Loucy (cell line): ENCODE results near the gene GGN.
"Not testable (repeated sequence)": the region's sequence is repeated elsewhere in the genome, so short reads cannot be mapped to it uniquely, and the experiment has no call there.

ENCODE experiments used
- H2AFZ ChIP-seq: fragments of 200-600 bp; sonication (generic); 2 replicates; pipeline ENCODE4 v1.6.0; 2016; ENCODE audit warnings: antibody characterized with exemption, mild to moderate bottlenecking, low read length, moderate library complexity
- H3F3A ChIP-seq: fragments of 200-600 bp; 2 replicates; pipeline ENCODE4 v1.6.0; 2016; ENCODE audit warnings: antibody characterized with exemption, low read depth, mild to moderate bottlenecking
- H3K27me3 ChIP-seq: fragments of 200-600 bp; sonication (generic); 2 replicates; pipeline ENCODE4 v1.6.1; 2014; ENCODE audit warnings: low read length, mild to moderate bottlenecking; ENCODE audit not compliant: insufficient read depth, poor library complexity, severe bottlenecking
- H3K36me3 ChIP-seq: fragments of 200-600 bp; sonication (generic); 2 replicates; pipeline ENCODE4 v1.6.1; 2016; ENCODE audit warnings: low read length; ENCODE audit not compliant: insufficient read depth
- H3K4me1 ChIP-seq: fragments of 200-600 bp; sonication (generic); 2 replicates; pipeline ENCODE4 v1.5.1; 2014; ENCODE audit warnings: low read length, mild to moderate bottlenecking; ENCODE audit not compliant: insufficient read depth, poor library complexity, severe bottlenecking
- H3K4me2 ChIP-seq: fragments of 200-600 bp; sonication (generic); 2 replicates; pipeline ENCODE4 v1.6.0; 2014; ENCODE audit warnings: antibody characterized with exemption, low read length, low read depth, mild to moderate bottlenecking; ENCODE audit not compliant: poor library complexity, severe bottlenecking
- H3K4me3 ChIP-seq: fragments of 200-600 bp; sonication (generic); 2 replicates; pipeline ENCODE4 v1.5.1; 2014; ENCODE audit warnings: low read length, mild to moderate bottlenecking, mixed read lengths; ENCODE audit not compliant: poor library complexity, severe bottlenecking
- H3K79me2 ChIP-seq: fragments of 200-600 bp; sonication (generic); 2 replicates; pipeline ENCODE4 v1.6.1; 2014; ENCODE audit warnings: low read length; ENCODE audit not compliant: insufficient read depth
- H3K9ac ChIP-seq: fragments of 200-600 bp; sonication (generic); 2 replicates; pipeline ENCODE4 v1.6.0; 2014; ENCODE audit warnings: mild to moderate bottlenecking, low read depth, low read length, moderate library complexity; ENCODE audit not compliant: poor library complexity, severe bottlenecking
- H3K9me2 ChIP-seq: fragments of 200-600 bp; sonication (generic); replicated peaks from 2 replicates; pipeline ENCODE4 v1.6.1; 2016; ENCODE audit warnings: low read depth, low read length, mixed read lengths
- H3K9me3 ChIP-seq: fragments of 200-600 bp; sonication (generic); 2 replicates; pipeline ENCODE4 v1.6.1; 2014; ENCODE audit warnings: mild to moderate bottlenecking, antibody characterized with exemption, low read length, low read depth; ENCODE audit not compliant: insufficient read depth
- H4K20me1 ChIP-seq: fragments of 200-600 bp; sonication (generic); 2 replicates; pipeline ENCODE4 v1.6.0; 2014; ENCODE audit warnings: antibody characterized with exemption, low read length, mild to moderate bottlenecking; ENCODE audit not compliant: insufficient read depth, poor library complexity, severe bottlenecking
- EZH2phosphoT487 ChIP-seq: fragments of 200-600 bp; IDR thresholded peaks from 2 replicates; pipeline ENCODE4 v1.6.1; 2018; ENCODE audit warnings: antibody characterized with exemption, mild to moderate bottlenecking, moderate library complexity, borderline replicate concordance
- TF ChIP-seq, protein P1 (sequence below): fragments of 200-600 bp; sonication (generic); conservative IDR thresholded peaks from 2 replicates; pipeline ENCODE4 v1.5.1; 2014; ENCODE audit warnings: mild to moderate bottlenecking, antibody characterized with exemption, low read length

The GGN gene

DNA sequence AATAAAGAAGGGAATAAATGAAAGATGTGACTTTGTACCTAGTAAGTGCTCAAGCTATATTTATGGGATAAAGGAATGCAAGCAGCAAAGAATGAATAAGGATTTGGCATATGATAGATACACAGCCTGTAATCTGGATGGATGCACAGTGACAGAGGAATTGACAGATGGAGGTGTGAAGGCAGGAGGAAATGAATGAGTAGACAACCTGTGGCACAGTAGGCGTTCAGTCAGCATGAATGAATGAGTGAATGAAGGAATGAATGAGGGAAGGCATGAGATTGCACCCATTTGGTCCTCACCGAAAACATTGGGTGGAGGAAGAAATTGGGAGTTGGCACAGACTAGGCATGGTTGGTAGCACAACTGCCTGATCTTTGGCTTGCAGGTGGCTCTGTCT lies 18.2 kb downstream of the GGN start:
- H3F3A ChIP-seq = no peaks in the 10 kb centered on the region
- H3K79me2 ChIP-seq = no peaks in the 10 kb centered on the region
- H4K20me1 ChIP-seq = no peaks in the 10 kb centered on the region
- H3K36me3 ChIP-seq = no peaks in the 10 kb centered on the region
- H3K9ac ChIP-seq = no peak overlapping the region
- no peaks in the 10 kb centered on the region for H3K27me3 ChIP-seq
- H3K9me2 ChIP-seq = no peaks in the 10 kb centered on the region
- no peaks in the 10 kb centered on the region for H3K9me3 ChIP-seq
- no peak for TF ChIP-seq EZH2phosphoT487
- TF ChIP-seq, protein P1, sequence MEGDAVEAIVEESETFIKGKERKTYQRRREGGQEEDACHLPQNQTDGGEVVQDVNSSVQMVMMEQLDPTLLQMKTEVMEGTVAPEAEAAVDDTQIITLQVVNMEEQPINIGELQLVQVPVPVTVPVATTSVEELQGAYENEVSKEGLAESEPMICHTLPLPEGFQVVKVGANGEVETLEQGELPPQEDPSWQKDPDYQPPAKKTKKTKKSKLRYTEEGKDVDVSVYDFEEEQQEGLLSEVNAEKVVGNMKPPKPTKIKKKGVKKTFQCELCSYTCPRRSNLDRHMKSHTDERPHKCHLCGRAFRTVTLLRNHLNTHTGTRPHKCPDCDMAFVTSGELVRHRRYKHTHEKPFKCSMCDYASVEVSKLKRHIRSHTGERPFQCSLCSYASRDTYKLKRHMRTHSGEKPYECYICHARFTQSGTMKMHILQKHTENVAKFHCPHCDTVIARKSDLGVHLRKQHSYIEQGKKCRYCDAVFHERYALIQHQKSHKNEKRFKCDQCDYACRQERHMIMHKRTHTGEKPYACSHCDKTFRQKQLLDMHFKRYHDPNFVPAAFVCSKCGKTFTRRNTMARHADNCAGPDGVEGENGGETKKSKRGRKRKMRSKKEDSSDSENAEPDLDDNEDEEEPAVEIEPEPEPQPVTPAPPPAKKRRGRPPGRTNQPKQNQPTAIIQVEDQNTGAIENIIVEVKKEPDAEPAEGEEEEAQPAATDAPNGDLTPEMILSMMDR = no peak
- no peak overlapping the region for H2AFZ ChIP-seq
- H3K4me3 ChIP-seq = no peak overlapping the region
- no peak overlapping the region for H3K4me2 ChIP-seq
- peaks cover 5% of the 10 kb centered on the region for H3K4me1 ChIP-seq

DNA sequence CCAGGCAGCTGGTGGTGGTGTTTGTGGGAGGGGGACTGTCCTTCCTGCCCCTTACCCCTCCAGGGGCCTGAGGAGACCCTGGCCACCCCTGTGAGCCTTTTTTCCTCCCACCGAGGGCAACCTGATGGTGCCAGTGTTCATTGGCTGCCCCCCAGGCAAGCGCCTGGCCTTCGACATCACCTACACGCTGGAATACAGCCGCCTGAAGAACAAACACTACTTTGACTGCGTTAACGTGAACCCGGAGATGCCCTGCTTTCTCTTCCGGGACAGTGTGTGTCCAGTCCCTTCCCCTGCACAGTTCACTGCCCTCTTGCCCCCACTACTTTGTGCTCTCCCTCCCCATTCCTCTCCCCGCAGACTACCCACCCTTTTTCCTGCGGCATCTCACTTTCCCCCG lies 20.8 kb downstream of the GGN start:
- Histone ChIP-seq H3F3A (no peaks in the 10 kb centered on the region), H3K4me3 (no peak overlapping the region), H3K4me1 (no peaks in the 10 kb centered on the region), H4K20me1 (no peaks in the 10 kb centered on the region), H3K79me2 (no peaks in the 10 kb centered on the region), H3K36me3 (no peaks in the 10 kb centered on the region), H2AFZ (no peak overlapping the region), H3K27me3 (no peaks in the 10 kb centered on the region), H3K9me2 (no peaks in the 10 kb centered on the region), H3K4me2 (no peak overlapping the region), H3K9ac (no peak overlapping the region), H3K9me3 (no peaks in the 10 kb centered on the region)
- TF ChIP-seq, protein P1 = no peak
- TF ChIP-seq EZH2phosphoT487 = no peak

DNA sequence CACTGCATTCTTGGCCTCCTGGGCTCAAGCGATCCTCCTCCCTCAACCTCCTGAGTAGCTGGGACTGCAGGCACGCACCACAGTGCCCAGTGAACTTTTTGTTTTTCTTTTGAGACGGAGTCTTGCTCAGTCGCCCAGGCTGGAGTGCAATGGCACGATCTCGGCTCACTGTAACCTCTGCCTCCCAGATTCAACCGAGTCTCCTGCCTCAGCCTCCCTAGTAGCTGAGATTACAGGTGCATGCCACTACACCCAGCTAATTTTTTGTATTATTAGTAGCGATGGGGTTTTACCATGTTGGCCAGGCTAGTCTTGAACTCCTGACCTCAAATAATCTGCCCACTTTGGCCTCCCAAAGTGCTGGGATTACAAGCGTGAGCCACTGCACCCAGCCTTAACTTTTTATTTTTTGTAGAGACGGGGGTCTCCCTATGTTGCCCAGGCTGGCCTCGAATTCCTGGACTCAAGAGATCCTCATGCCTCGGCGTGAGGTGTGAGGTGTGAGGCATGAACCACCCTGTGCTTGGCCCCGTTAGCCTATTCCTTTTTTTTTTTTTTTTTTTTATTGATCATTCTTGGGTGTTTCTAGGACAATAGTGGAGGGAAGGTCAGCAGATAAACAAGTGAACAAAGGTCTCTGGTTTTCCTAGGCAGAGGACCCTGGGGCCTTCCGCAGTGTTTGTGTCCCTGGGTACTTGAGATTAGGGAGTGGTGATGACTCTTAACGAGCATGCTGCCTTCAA lies 24.7 kb downstream of the GGN start:
- H3K9me3 ChIP-seq, H3K36me3 ChIP-seq, H3K4me1 ChIP-seq, H3K27me3 ChIP-seq, H3F3A ChIP-seq, H3K9ac ChIP-seq, H2AFZ ChIP-seq, H4K20me1 ChIP-seq, H3K79me2 ChIP-seq, H3K9me2 ChIP-seq: not testable (repeated sequence)
- peak overlapping the region; percentile 67 for H3K4me2 ChIP-seq
- peak overlapping the region; percentile 70 for H3K4me3 ChIP-seq
